Liver (tissue), 9 donors: ENCODE results near the gene ZNF329. TPM values are rescaled to one million over a fixed set of nuclear protein-coding genes. Genes with fewer than 3 reads are reported as not detected.

Experiments used
- DNase-seq: peaks from one replicate; pipeline ENCODE4 v3.0.0-alpha.2; 2017; ENCODE audit warnings: low spot score
- H3K27ac ChIP-seq, 2 donors: one replicate each; pipeline ENCODE4 v1.7.0; 2013; ENCODE audit warnings: inconsistent platforms in 2 of 2, low read length in 2 of 2, control low read depth in 1 of 2, low read depth in 1 of 2, mild to moderate bottlenecking in 1 of 2
- H3K27me3 ChIP-seq, 4 donors: one replicate each; pipeline versions ENCODE4 v1.6.1 to v1.7.0; 2013; ENCODE audit warnings: low read length in 3 of 4, inconsistent platforms in 1 of 4, mild to moderate bottlenecking in 1 of 4, moderate library complexity in 1 of 4; ENCODE audit not compliant: control insufficient read depth in 4 of 4, insufficient read depth in 4 of 4
- H3K36me3 ChIP-seq, 4 donors: one replicate each; pipeline versions ENCODE4 v1.6.1 to v1.7.0; 2013; ENCODE audit warnings: low read length in 3 of 4, mild to moderate bottlenecking in 3 of 4, low read depth in 1 of 4, moderate library complexity in 1 of 4; ENCODE audit not compliant: control insufficient read depth in 4 of 4, insufficient read depth in 3 of 4
- H3K4me1 ChIP-seq, 4 donors: one replicate each; pipeline versions ENCODE4 v1.6.1 to v1.7.0; 2013; ENCODE audit warnings: low read length in 3 of 4, mild to moderate bottlenecking in 3 of 4, moderate library complexity in 1 of 4; ENCODE audit not compliant: control insufficient read depth in 4 of 4, insufficient read depth in 4 of 4
- H3K4me3 ChIP-seq, 3 donors: one replicate each; pipeline versions ENCODE4 v1.6.1 to v1.7.0; 2013; ENCODE audit warnings: low read length in 3 of 3, control low read depth in 1 of 3, low read depth in 1 of 3, mild to moderate bottlenecking in 1 of 3
- H3K9ac ChIP-seq, 2 donors: one replicate each; pipeline ENCODE4 v1.7.0; 2013; ENCODE audit warnings: low read length in 2 of 2, mild to moderate bottlenecking in 2 of 2, moderate library complexity in 2 of 2, control low read depth in 1 of 2, low read depth in 1 of 2
- H3K9me3 ChIP-seq, 4 donors: one replicate each; pipeline versions ENCODE4 v1.6.1 to v1.7.0; 2013; ENCODE audit warnings: low read length in 3 of 4; ENCODE audit not compliant: control insufficient read depth in 4 of 4
- ATF3 ChIP-seq: IDR thresholded peaks from 2 replicates; pipeline ENCODE4 v1.6.1; 2016; ENCODE audit warnings: antibody characterized with exemption
- EGR1 ChIP-seq, 2 donors: IDR thresholded peaks; 2 replicates each; pipeline ENCODE4 v1.6.1; 2016 to 2018; ENCODE audit warnings: antibody characterized with exemption in 2 of 2, low read depth in 2 of 2
- FOXA1 ChIP-seq: IDR thresholded peaks from 2 replicates; pipeline ENCODE4 v1.6.1; 2016; ENCODE audit warnings: antibody characterized with exemption
- FOXA2 ChIP-seq: IDR thresholded peaks from 2 replicates; pipeline ENCODE4 v1.6.1; 2016; ENCODE audit warnings: antibody characterized with exemption
- GABPA ChIP-seq, 2 donors: IDR thresholded peaks in 1 of 2; conservative IDR thresholded peaks in 1 of 2; 2 replicates each; pipeline ENCODE4 v1.6.1; 2016; ENCODE audit warnings: antibody characterized with exemption in 2 of 2, mild to moderate bottlenecking in 1 of 2, moderate library complexity in 1 of 2
- HNF4A ChIP-seq, 2 donors: conservative IDR thresholded peaks; 2 replicates each; pipeline ENCODE4 v1.6.1; 2016; ENCODE audit warnings: antibody characterized with exemption in 2 of 2, mild to moderate bottlenecking in 2 of 2
- HNF4G ChIP-seq: IDR thresholded peaks from 2 replicates; pipeline ENCODE4 v1.6.1; 2016; ENCODE audit warnings: antibody characterized with exemption
- JUND ChIP-seq, 2 donors: IDR thresholded peaks; 2 replicates each; pipeline ENCODE4 v1.6.1; 2016; ENCODE audit warnings: antibody characterized with exemption in 2 of 2
- MAX ChIP-seq: IDR thresholded peaks from 2 replicates; pipeline ENCODE4 v1.6.1; 2016; ENCODE audit warnings: antibody characterized with exemption
- NR2F2 ChIP-seq: IDR thresholded peaks from 2 replicates; pipeline ENCODE4 v1.6.1; 2016; ENCODE audit warnings: antibody characterized with exemption
- RAD21 ChIP-seq, 2 donors: IDR thresholded peaks; 2 replicates each; pipeline ENCODE4 v1.6.1; 2016; ENCODE audit warnings: antibody characterized with exemption in 2 of 2, mild to moderate bottlenecking in 2 of 2
- REST ChIP-seq: IDR thresholded peaks from 2 replicates; pipeline ENCODE4 v1.6.1; 2016; ENCODE audit warnings: antibody characterized with exemption, mild to moderate bottlenecking
- RXRA ChIP-seq, 2 donors: IDR thresholded peaks; 2 replicates each; pipeline ENCODE4 v1.6.1; 2017 to 2018; ENCODE audit warnings: antibody characterized with exemption in 2 of 2, mild to moderate bottlenecking in 1 of 2
- SP1 ChIP-seq: IDR thresholded peaks from 2 replicates; pipeline ENCODE4 v1.6.1; 2018; ENCODE audit warnings: antibody characterized with exemption, mild to moderate bottlenecking
- TAF1 ChIP-seq: conservative IDR thresholded peaks from 2 replicates; pipeline ENCODE4 v1.6.1; 2016; ENCODE audit warnings: antibody characterized with exemption, mild to moderate bottlenecking
- YY1 ChIP-seq: IDR thresholded peaks from 2 replicates; pipeline ENCODE4 v1.6.1; 2016; ENCODE audit warnings: antibody characterized with exemption, mild to moderate bottlenecking
- WGBS: extraction: QIAGEN DNeasy Blood & Tissue Kit; methylation state at CpG from one replicate; pipeline ENCODE4 v1.1.7; 2013; 5-methylcytosine and 5-hydroxymethylcytosine counted together
- polyA plus RNA-seq, 2 donors: library from polyadenylated mRNA; stranded (reverse) in 1 of 2; unstranded in 1 of 2; fragments of 200-250 nt in 1 of 2; fragments of >200 nt in 1 of 2; fragmentation: Nextera tagmentation in 1 of 2; extraction: Ambion mirVana in 1 of 2; gene quantifications; one replicate each; pipeline versions ENCODE4 v1.2.1 to v1.2.3, GENCODE V29; 2013 to 2015
- total RNA-seq, 2 donors: library from RNA; depleted of rRNA; stranded (reverse); fragments of >200 nt; gene quantifications; one replicate each; pipeline ENCODE4 v1.2.3, GENCODE V29; 2014
- donor health status: healthy.
- donor health status: healthy.
- donor health status: healthy.
- donor health status: healthy.
- donor health status: healthy.

The ZNF329 gene
- total and polyA plus RNA-seq, 4 donors = 1.2 to 6.8 (median 3.8) TPM

- no peak overlapping the region for H3K9ac ChIP-seq
- no peaks in the 10 kb centered on the region for H3K27me3 ChIP-seq
- no peak for DNase-seq
- WGBS = 97% methylated on average over 69 of the region's 69 CpGs
- TF ChIP-seq NR2F2 = no peak
- no peak for TF ChIP-seq EGR1 (IDR thresholded peaks at IDR 0.05; ENCODE audit: low read depth in 2 of 2)
- TF ChIP-seq GABPA (IDR thresholded peaks at IDR 0.05 in 1 of 2, conservative IDR thresholded peaks at IDR 0.05 in 1 of 2) = no peak
- no peak for TF ChIP-seq YY1
- no peak for TF ChIP-seq REST
- TF ChIP-seq HNF4G = no peak
- TF ChIP-seq ATF3 = no peak
- TF ChIP-seq FOXA2 = no peak
- TF ChIP-seq JUND (IDR thresholded peaks at IDR 0.05) = no peak
- no peak for TF ChIP-seq HNF4A (conservative IDR thresholded peaks at IDR 0.05)
- no peak for TF ChIP-seq SP1
- TF ChIP-seq RXRA (IDR thresholded peaks at IDR 0.05) = no peak
- peaks cover 17 to 64% (median 55%) of the 10 kb centered on the region in 4 donors for H3K9me3 ChIP-seq
- H3K4me3 ChIP-seq = peak overlapping the region in 2 of 3 donors; percentile 4 to 55
- H3K36me3 ChIP-seq = peaks cover 0 to 13% (median 0%) of the 10 kb centered on the region in 4 donors
- H3K4me1 ChIP-seq = no peaks in the 10 kb centered on the region
- no peak overlapping the region for H3K27ac ChIP-seq
These were observed 65.8 kb downstream of the ZNF329 start for GRCh38 chr19:58084596-58085347.

- Histone ChIP-seq H3K27ac (no peak overlapping the region), H3K9me3 (peaks cover 18 to 57% (median 50%) of the 10 kb centered on the region in 4 donors), H3K36me3 (peaks cover 0 to 13% (median 0%) of the 10 kb centered on the region in 4 donors), H3K27me3 (no peaks in the 10 kb centered on the region), H3K4me1 (no peaks in the 10 kb centered on the region), H3K9ac (no peak overlapping the region), H3K4me3 (peak overlapping the region in 1 of 3 donors; percentile 45)
- TF ChIP-seq SP1 (no peak), FOXA2 (no peak), HNF4G (no peak), HNF4A (conservative IDR thresholded peaks at IDR 0.05) (no peak), MAX (no peak), TAF1 (no peak), REST (no peak), ATF3 (no peak), NR2F2 (no peak), RAD21 (IDR thresholded peaks at IDR 0.05) (no peak), FOXA1 (no peak), GABPA (IDR thresholded peaks at IDR 0.05 in 1 of 2, conservative IDR thresholded peaks at IDR 0.05 in 1 of 2) (no peak), YY1 (no peak), JUND (IDR thresholded peaks at IDR 0.05) (no peak)
- no peak for DNase-seq
- whole genome bisulfite sequencing = 95% methylated on average over 3 of the region's 3 CpGs
These were observed 67.6 kb downstream of the ZNF329 start for GRCh38 chr19:58083021-58083420.
